Nucleus accumbens (tissue), 56 donors: Measurements from ENCODE around the gene KLHL1.
A peak's percentile ranks its signal among the peaks of the same experiment; 100 is the strongest.
"Not testable (repeated sequence)": the region's sequence is repeated elsewhere in the genome, so short reads cannot be mapped to it uniquely, and the experiment has no call there.

Experiments
- DNase-seq, 56 donors: peaks; one replicate each; lab custom pipeline; 2025; lab: John Stamatoyannopoulos, UW

The KLHL1 gene

GRCh38 chr13:70108356-70109105 is at the start of gene KLHL1:
Gene KLHL1, minus strand, starts transcription at chr13:70108452. Its CDS starts 753 bp downstream, at chr13:70107699.
- DNase-seq, result peak in 22 of 56 donors; percentile 1 to 49 (median 25)

GRCh38 chr13:70142658-70143057 is 34.4 kb upstream of the KLHL1 start:
- not testable (repeated sequence) for DNase-seq

GRCh38 chr13:70128098-70128497 is 19.8 kb upstream of the KLHL1 start:
- no peak for DNase-seq

- DNase-seq, result no peak
These were observed 17.4 kb upstream of the KLHL1 start for GRCh38 chr13:70125693-70126092.

- DNase-seq, result no peak
These were observed 9.2 kb upstream of the KLHL1 start for GRCh38 chr13:70117338-70117905.

- DNase-seq, result peak in 19 of 56 donors; percentile 0 to 53 (median 26)
These were observed 562 bp downstream of the KLHL1 start, which contains the start of gene ATXN8OS for GRCh38 chr13:70107498-70108281. Gene ATXN8OS, plus strand, starts transcription at chr13:70107826.

- DNase-seq, result peak in 3 of 56 donors; percentile 24 to 30 (median 29)
These were observed 1.1 kb downstream of the KLHL1 start for GRCh38 chr13:70107125-70107497.

GRCh38 chr13:70104481-70104880 is 3.8 kb downstream of the KLHL1 start:
- DNase-seq, result no peak

GRCh38 chr13:70098669-70099068 is 9.6 kb downstream of the KLHL1 start:
- no peak for DNase-seq

GRCh38 chr13:70090036-70090723 is 18.1 kb downstream of the KLHL1 start:
- no peak for DNase-seq

GRCh38 chr13:70088926-70089325 is 19.3 kb downstream of the KLHL1 start:
- no peak for DNase-seq

GRCh38 chr13:70087247-70087646 is 21.0 kb downstream of the KLHL1 start:
- DNase-seq, result no peak

- DNase-seq, result peak in 1 of 56 donors; percentile 0
These were observed 28.2 kb downstream of the KLHL1 start for GRCh38 chr13:70080012-70080411.

- DNase-seq, result no peak
These were observed 53.7 kb downstream of the KLHL1 start for GRCh38 chr13:70054572-70054971.

GRCh38 chr13:70051531-70051930 is 56.7 kb downstream of the KLHL1 start:
- DNase-seq, result no peak

- DNase-seq, result no peak
These were observed 64.6 kb downstream of the KLHL1 start for GRCh38 chr13:70043685-70044084.

- DNase-seq, result no peak
These were observed 66.1 kb downstream of the KLHL1 start for GRCh38 chr13:70042193-70042592.

- no peak for DNase-seq
These were observed 74.0 kb downstream of the KLHL1 start for GRCh38 chr13:70034286-70034685.

GRCh38 chr13:70027551-70027950 is 80.7 kb downstream of the KLHL1 start:
- no peak for DNase-seq

- DNase-seq, result no peak
These were observed 84.7 kb downstream of the KLHL1 start for GRCh38 chr13:70023516-70023915.

GRCh38 chr13:70022646-70023045 is 85.6 kb downstream of the KLHL1 start:
- no peak for DNase-seq
